GM12892 (cell line): ENCODE results near the gene ME3.

Experiments
- POLR2A ChIP-seq: IDR thresholded peaks from 2 replicates; pipeline ENCODE4 v1.6.1; 2011; ENCODE audit warnings: low read depth, low read length, control low read depth
- POLR2AphosphoS5 ChIP-seq: IDR thresholded peaks from 2 replicates; pipeline ENCODE4 v1.6.1; 2011; ENCODE audit warnings: low read depth, low read length, control low read depth
- TAF1 ChIP-seq: IDR thresholded peaks from 2 replicates; pipeline ENCODE4 v1.6.1; 2011; ENCODE audit warnings: low read depth, mild to moderate bottlenecking, control low read depth, low read length, borderline replicate concordance

GRCh38 chr11:86663761-86664160, 8.7 kb downstream of the ME3 start:
- TF ChIP-seq POLR2A (no peak), POLR2AphosphoS5 (no peak), TAF1 (no peak)
